GM19324 (cell line): Measurements from ENCODE around the gene RCAN3.
"Not testable (repeated sequence)": the region's sequence is repeated elsewhere in the genome, so short reads cannot be mapped to it uniquely, and the experiment has no call there.

Source experiments
- ATAC-seq: cut with Tn5 transposase; IDR thresholded peaks from one replicate; pipeline ENCODE4 v1.9.1; 2021; ENCODE audit warnings: mild to moderate bottlenecking, moderate library complexity; ENCODE audit not compliant: unreplicated experiment, low FRiP score

The RCAN3 gene

DNA sequence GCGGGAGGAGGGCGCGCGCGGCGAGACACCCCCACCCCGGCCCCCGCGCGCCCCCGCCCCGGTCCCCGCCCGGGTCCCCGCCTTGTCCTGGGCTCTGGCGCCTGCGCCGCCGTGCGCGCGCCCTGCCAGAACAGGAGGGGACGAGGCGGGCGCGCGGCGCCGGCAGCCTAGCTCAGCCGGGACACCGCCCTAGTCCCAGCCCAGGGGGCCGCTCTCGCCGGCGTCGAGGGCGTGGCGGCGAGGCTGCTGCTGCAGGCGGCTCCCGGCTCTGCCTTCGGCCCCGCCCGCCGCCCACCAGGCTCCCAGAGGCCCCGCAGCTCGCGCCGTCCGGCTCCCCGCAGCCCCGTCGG lies at the start of gene RCAN3:
Gene RCAN3, plus strand, starts transcription at position 128 of the 350 bp plus-strand sequence. CDS start 11,537 bp downstream, outside the sequence.
- peak; percentile 76 for ATAC-seq

DNA sequence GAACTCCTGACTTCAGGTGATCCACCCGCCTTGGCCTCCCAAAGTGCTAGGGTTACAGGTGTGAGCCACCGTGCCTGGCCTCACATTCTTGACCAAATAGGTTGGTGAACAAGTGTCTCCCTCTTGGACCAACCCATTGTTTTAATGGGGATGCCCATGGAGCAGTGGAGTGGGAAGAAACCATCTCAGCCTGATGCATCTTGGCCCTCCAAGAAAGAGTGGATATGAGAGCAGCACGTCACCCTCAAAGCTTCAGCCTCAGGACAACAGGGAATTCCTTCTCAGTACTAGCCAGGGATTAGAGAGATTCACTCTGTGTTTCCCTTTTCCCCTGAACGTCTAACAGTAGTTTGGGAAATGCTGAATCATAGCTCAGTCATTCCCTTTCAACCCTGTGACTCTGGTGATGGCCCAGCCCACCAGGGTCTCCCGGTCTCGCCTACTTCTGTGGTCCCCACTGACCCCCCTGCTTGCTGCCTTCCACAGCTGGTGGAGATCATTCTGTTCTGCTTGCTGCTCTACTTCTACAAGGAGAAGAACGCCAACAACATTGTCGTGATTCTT lies 49.6 kb upstream of the RCAN3 start:
- ATAC-seq = no peak

DNA sequence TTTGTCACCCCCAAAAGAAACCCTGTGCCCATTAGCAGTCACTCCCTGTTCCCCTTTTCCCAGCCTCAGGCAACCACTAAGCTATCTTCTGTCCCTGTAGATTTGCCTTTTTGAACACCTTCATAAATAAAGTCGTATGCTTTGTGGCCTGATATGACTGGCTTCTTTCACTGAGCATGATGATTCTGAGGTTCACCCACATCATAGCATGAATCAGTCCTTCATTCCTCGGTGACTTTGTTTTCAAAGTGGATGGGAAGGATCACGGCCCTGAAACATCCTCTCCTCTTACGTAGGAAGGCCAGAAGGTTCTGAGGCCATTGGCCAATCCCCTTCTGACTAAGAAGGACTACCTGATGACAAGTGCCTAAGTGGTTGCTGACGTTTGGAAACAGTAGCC lies 48.0 kb upstream of the RCAN3 start:
- ATAC-seq = no peak

- no peak for ATAC-seq
These were observed 47.4 kb upstream of the RCAN3 start for GRCh38 chr1:24455272-24455671.

DNA sequence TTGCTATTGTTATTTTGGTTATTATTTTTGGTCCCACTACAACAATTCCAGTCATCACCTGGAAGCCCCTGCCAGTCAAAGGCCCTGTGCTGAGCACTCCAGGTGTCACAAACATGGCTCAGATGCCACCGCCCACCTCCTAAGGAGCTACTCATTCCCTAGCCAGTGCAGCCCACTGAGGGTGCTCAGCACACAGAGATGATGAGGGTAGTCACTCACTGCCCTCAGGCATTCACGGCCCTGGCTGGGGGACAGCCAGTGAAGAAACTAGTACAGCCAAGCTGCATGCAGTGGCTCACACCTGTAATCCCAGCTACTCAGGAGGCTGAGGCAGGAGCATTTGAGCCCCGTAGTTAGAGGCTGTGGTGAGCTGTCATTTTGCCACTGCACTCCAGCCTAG lies 44.8 kb upstream of the RCAN3 start:
- ATAC-seq = no peak

- ATAC-seq = no peak
These were observed 42.9 kb upstream of the RCAN3 start for GRCh38 chr1:24459551-24460266.

GRCh38 chr1:24462128-24462527 lies 40.5 kb upstream of the RCAN3 start:
- ATAC-seq = not testable (repeated sequence)

- no peak for ATAC-seq
These were observed 38.6 kb upstream of the RCAN3 start for GRCh38 chr1:24463776-24464735.

- no peak for ATAC-seq
These were observed 37.5 kb upstream of the RCAN3 start for GRCh38 chr1:24465099-24465498.

GRCh38 chr1:24465638-24466037 lies 37.0 kb upstream of the RCAN3 start:
- no peak for ATAC-seq

DNA sequence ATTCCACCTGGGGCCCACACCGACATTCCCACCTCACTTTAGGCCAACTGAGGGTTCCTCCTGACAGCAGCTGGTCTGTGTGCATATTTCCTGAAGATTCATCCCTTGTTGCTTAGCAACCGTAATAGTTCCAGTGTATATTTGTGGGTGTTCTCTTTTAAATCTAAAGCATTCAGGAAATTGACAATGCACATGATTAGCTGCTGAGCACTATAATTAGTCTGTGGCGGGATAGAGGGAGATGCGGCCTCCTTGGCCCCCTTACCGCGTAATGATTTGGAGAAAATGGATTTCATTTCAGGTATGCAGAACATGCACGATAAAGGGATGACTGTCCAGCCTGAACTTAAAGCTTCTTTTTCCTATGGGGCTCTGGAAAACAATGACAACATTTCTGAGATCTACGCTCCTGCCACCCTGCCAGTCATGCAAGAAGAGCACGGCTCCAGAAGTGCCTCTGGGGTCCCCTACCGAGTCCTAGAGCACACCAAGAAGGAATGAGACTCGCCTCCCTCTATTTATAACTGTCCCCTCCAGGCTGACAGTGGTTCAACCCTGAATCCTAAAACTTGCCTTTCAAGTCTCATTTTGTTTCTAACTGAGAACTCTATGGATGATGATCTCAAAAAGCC lies 33.8 kb upstream of the RCAN3 start:
- no peak for ATAC-seq

- ATAC-seq = no peak
These were observed 32.0 kb upstream of the RCAN3 start for GRCh38 chr1:24470592-24470991.

GRCh38 chr1:24472527-24473251 lies 29.9 kb upstream of the RCAN3 start:
- no peak for ATAC-seq

DNA sequence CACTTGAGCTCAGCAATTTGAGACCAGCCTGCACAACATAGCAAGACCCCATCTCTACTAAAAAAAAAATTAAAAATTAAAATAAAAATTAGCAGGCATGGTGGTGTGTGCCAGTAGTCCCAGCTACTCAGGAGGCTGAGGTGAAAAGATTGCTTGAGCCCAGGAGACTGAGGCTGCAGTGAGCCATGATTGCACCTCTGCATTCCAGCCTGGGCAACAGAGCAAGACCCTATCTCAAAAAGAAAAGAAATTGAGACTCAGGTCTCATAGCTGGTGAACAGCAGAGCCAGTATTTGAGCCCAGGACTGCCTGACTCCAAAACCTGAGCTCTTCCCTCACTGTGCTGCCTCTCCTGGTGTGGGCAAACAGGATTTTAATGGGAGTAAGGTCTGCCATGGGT lies 28.4 kb upstream of the RCAN3 start:
- ATAC-seq = no peak

GRCh38 chr1:24475700-24476099 lies 26.9 kb upstream of the RCAN3 start:
- no peak for ATAC-seq

DNA sequence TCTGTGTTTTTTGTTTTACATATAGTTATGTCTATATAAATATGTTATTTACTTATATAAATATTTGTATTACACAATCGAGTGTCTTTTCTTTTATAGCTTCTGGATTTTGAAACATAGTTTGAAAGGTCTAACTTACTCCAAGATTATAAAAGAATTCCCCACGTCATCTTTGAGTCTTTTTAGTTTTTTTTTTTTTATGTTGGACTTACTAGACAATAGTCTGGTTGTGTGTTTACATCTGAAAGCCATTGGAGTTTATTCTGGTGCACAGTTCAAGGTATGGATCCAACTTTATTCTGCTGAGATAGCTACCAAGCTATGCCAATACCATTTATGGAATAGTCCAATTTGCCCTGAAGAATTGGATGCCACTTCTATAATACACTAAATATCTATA lies 26.1 kb upstream of the RCAN3 start:
- no peak for ATAC-seq

GRCh38 chr1:24477309-24477708 lies 25.3 kb upstream of the RCAN3 start:
- no peak for ATAC-seq

GRCh38 chr1:24481101-24481500 lies 21.5 kb upstream of the RCAN3 start:
- ATAC-seq = no peak

DNA sequence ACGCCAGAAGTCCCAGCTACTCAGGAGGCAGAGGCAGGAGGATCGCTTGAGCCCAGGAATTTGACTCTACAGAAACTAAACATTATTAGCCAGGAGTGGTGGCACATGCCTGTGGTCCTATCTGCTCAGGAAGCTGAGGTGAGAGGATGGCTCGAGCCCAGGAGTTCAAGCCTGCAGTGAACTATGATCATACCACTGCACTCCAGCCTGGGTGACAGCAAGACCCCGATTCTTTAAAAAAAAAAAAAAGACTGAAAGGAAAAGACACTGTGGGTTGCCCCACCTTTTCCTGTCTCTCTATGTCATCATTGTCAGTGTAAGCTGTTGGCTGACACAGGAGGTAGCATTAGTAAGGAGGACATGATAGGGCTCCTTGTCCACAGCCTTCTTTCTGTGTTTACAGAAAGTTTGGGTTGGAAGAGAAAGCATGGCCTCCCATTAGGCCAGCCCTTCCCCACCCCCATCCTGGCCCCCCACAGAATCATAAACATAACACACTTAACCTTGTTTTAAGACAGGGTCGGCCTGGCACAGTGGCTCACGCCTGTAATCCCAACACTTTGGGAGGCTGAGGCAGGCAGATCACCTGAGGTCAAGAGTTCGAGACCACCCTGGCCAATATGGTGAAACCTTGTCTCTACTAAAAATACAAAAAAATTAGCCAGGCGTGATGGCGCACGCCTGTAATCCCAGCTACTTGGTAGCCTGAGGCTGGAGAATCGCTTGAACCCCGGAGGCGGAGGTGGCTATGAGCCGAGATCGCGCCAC lies 20.6 kb upstream of the RCAN3 start:
- no peak for ATAC-seq

DNA sequence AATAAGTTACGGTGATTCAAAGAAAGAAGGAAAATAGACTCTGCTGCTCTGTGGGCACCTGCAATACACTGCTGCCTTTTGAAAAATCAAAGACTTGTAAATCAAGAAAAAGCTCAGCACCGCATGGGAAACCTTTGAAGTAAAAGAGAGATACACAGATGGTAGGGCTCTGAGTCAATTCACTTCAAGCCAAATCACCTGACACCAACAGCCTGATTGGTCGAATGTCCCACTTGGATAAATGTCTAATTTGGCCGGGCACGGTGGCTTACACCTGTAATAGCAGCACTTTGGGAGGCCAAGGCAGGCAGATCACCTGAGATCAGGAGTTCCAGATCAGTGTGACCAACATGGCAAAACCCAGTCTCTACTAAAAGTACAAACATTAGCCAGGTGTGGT lies 19.2 kb upstream of the RCAN3 start:
- ATAC-seq = no peak
